Heart left ventricle (tissue), 16 donors: ENCODE measurements around the gene KIF17. TPM values are rescaled to one million over a fixed set of nuclear protein-coding genes. Genes with fewer than 3 reads are reported as not detected.

ENCODE experiments used
- ATAC-seq, 4 donors: fragments of 200-7000 bp; cut with Tn5 transposase; one replicate each; pipeline ENCODE4 v1.9.1; 2020 to 2022; ENCODE audit warnings: moderate library complexity in 4 of 4, mild to moderate bottlenecking in 3 of 4, moderate number of reproducible peaks in 1 of 4
- DNase-seq, 5 donors: peaks; one replicate each; pipeline ENCODE4 v3.0.0-alpha.2; 2020
- H3K27ac ChIP-seq, 12 donors: fragments of 200-600 bp; sonication (generic) in 4 of 12; one replicate each; pipeline versions ENCODE4 v1.5.0 to v1.8.0; 2016 to 2022; ENCODE audit warnings: mild to moderate bottlenecking in 2 of 12
- H3K27me3 ChIP-seq, 9 donors: fragments of 200-600 bp; sonication (generic) in 2 of 9; one replicate each; pipeline versions ENCODE4 v1.5.1 to v1.8.0; 2016 to 2022; ENCODE audit warnings: mild to moderate bottlenecking in 3 of 9
- H3K36me3 ChIP-seq, 9 donors: fragments of 200-600 bp; sonication (generic) in 2 of 9; one replicate each; pipeline versions ENCODE4 v1.5.0 to v1.8.0; 2018 to 2022; ENCODE audit warnings: mild to moderate bottlenecking in 2 of 9
- H3K4me1 ChIP-seq, 12 donors: fragments of 200-600 bp; sonication (generic) in 4 of 12; one replicate each; pipeline versions ENCODE4 v1.5.0 to v1.8.0; 2016 to 2022; ENCODE audit warnings: mild to moderate bottlenecking in 3 of 12
- H3K4me3 ChIP-seq, 12 donors: fragments of 200-600 bp; sonication (generic) in 4 of 12; one replicate each; pipeline versions ENCODE4 v1.5.0 to v1.8.0; 2017 to 2022; ENCODE audit warnings: mild to moderate bottlenecking in 9 of 12, moderate library complexity in 4 of 12
- H3K9me3 ChIP-seq, 12 donors: fragments of 200-600 bp; sonication (generic) in 4 of 12; one replicate each; pipeline versions ENCODE4 v1.5.0 to v1.8.0; 2016 to 2022; ENCODE audit warnings: mild to moderate bottlenecking in 1 of 12
- POLR2A ChIP-seq, 2 donors: fragments of 450-650 bp; IDR thresholded peaks; one replicate each; pipeline ENCODE4 v1.6.1; 2017; ENCODE audit warnings: antibody characterized with exemption in 2 of 2, mild to moderate bottlenecking in 2 of 2, moderate library complexity in 2 of 2
- WGBS, 4 donors: extraction: QIAGEN DNeasy Blood & Tissue Kit in 2 of 4; methylation state at CpG; one replicate each; pipeline versions ENCODE4 v1.1.5 to v1.1.7; 2013 to 2018; 5-methylcytosine and 5-hydroxymethylcytosine counted together
- intact Hi-C, 10 donors: fragments of 100-400 bp; cut with DNase I; formaldehyde crosslinking; loops; one replicate each; pipeline versions ENCODE4 v1.11.1 to v1.14.2; 2022
- polyA plus RNA-seq, 2 donors: library from polyadenylated mRNA; stranded (reverse); fragments of 200-250 nt; gene quantifications; one replicate each; pipeline ENCODE4 v1.2.3, GENCODE V29; 2013
- total RNA-seq, 9 donors: library from RNA; depleted of rRNA in 2 of 9; stranded (reverse); fragments of >200 nt in 2 of 9; fragmentation: NEBNext Ultra II Directional in 3 of 9; extraction: Animal tissue kit (Norgen Biotek cat#: 25700) in 3 of 9; gene quantifications; one replicate each; pipeline versions ENCODE4 v1.1.0 to v1.2.4, GENCODE V29; 2016 to 2023
- TF ChIP-seq, protein P1 (sequence below), 12 donors: fragments of 200-600 bp; sonication (generic) in 4 of 12; IDR thresholded peaks; one replicate each; pipeline versions ENCODE4 v1.5.0 to v1.8.0; 2018 to 2022; ENCODE audit warnings: antibody characterized with exemption in 12 of 12, mild to moderate bottlenecking in 5 of 12
- donor health status: ischemic (EF 13 %, LVEDD 7.1; RV severe dilation, severe dysfunction).
- donor health status: healthy with polysubstance abuse.
- donor health status: DM: no; HTN: yes; CAD: no.
- donor health status: DM: no; HTN: no; CAD: no.
- donor health status: ischemic (EF 25% LVEDD 6.9; RV normal size, moderate dysfunction).
- donor health status: ischemic (EF 25% LVEDD 5.7; RV mildly dilated, moderate dysfunction).
- donor health status: healthy.
- donor health status: DM: yes; HTN: yes; CAD: no.
- donor health status: ischemic (EF 35%, LVEDD 5.7; RV mildly dilated, moderate dysfunction).
- donor health status: nonischemic (EF 11% LVEDD 7.7; RV severe dilation, severe dysfunction).
- donor health status: DM: yes; HTN: yes; CAD: no.
- donor health status: PGD.
- donor health status: ischemic (EF 29% LVEDD 5.4; RV normal size, mild dysfunction).
- donor health status: nonischemic (EF 23%, LVEDD 6.1; RV moderate dilation, normal function).

The KIF17 gene
- total and polyA plus RNA-seq, 11 donors, result 1.6 to 9.3 (median 3.4) TPM

DNA sequence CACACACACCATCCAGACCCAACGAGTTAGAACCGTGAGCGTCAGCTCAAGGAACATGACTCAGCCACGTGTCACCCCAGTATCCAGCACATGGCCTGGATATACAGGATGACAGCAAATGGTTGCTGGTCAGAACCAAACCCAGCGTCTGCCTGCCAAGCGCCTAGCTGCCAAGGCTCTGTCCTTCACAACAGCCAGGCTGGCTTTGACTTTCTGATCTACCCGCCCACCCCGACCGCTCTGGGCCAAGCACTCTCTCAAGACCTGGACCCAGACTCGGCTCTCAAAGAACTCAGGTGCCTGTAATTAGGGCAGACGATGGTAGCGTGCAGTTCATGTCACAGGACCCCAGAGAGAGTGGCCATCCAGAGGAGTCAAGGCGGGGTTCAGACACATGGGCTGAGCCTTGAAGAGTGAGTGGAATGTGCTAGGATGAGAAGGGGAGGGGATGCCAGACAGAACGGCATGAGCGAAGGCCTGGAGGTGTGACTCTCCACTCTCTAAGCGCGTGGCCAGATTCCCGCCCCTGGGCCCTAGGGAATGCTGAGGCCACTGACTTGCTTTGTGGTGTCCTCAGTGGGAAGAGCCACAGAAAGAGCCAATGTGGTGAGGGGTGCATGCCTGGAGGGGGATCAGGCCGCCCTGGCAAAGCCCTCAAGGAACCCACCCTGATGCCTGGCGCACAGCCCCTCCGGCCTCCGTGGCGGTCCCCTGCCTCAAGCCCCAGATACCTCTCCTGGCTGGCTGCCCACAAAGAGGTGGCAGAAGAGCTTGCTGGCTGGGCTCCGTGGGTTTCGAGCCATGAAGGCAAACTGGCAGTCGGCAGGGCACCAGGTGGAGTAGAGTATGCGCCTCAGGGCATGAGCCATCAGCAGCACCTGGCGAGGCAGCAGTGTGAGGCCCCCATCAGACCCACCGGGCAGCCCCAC, 7.6 kb upstream of the KIF17 start:
- DNase-seq (peak in 1 of 5 donors; percentile 12), ATAC-seq (no peak)
- H3K36me3 ChIP-seq, result no peaks in the 10 kb centered on the region
- TF ChIP-seq, protein P1, sequence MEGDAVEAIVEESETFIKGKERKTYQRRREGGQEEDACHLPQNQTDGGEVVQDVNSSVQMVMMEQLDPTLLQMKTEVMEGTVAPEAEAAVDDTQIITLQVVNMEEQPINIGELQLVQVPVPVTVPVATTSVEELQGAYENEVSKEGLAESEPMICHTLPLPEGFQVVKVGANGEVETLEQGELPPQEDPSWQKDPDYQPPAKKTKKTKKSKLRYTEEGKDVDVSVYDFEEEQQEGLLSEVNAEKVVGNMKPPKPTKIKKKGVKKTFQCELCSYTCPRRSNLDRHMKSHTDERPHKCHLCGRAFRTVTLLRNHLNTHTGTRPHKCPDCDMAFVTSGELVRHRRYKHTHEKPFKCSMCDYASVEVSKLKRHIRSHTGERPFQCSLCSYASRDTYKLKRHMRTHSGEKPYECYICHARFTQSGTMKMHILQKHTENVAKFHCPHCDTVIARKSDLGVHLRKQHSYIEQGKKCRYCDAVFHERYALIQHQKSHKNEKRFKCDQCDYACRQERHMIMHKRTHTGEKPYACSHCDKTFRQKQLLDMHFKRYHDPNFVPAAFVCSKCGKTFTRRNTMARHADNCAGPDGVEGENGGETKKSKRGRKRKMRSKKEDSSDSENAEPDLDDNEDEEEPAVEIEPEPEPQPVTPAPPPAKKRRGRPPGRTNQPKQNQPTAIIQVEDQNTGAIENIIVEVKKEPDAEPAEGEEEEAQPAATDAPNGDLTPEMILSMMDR (IDR thresholded peaks at IDR 0.05), result no peak
- TF ChIP-seq POLR2A (IDR thresholded peaks at IDR 0.05), result no peak
- H3K27me3 ChIP-seq, result peaks cover 0 to 25% (median 6%) of the 10 kb centered on the region in 9 donors
- H3K9me3 ChIP-seq, result no peaks in the 10 kb centered on the region
- 76 to 81% (median 78%) methylated on average over 21 to 29 of the region's 29 CpGs for WGBS, 4 donors
- H3K4me1 ChIP-seq, result peaks cover 0 to under 1% (median 0%) of the 10 kb centered on the region in 12 donors
- no peak overlapping the region for H3K4me3 ChIP-seq
- intact Hi-C loops, result loop anchor here in 1 of 10 donors (10.0 kb wide), 1 partner anchor 211 kb away; no protein-coding TSS in a partner anchor
- H3K27ac ChIP-seq, result no peak overlapping the region

DNA sequence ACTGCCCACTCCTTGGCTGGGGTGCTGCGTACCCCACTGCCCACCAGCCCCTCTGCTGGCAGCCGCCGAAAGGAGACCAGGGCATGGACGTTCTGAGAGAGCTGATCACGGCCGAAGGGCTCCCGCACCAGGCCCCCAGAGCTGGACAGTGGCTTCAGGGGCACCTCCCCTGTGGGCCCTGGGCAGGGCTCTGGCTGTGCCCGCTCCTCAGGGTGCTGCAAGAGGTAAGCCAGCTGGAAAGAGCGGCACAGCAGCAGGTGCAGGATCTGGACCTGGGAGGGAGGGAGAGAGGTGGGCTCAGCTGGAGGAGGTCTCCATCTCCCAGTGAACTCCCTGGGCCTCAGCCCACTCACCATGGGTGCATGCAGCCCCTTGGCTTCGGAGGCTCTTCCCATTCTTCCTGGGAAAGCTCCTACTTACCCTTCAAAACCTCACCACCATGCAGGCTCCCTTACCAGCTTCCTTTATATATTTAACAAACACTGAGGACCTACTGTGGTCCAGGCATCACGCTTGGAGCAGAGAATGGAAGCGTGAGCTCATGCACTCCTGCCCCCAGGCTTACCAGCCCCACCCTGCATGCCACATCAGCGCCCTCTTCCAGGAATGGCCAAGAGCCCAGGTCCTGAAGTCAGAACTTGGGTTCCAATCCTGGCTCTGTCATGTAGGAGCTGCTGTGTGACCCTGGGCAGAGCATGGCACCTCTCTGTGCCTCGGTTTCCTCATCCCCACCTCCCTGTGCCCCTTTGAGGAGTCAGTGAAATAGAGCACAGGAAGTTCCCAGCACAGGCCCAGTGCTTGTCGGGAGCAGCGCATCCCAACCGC, 6.8 kb upstream of the KIF17 start:
- H3K36me3 ChIP-seq, result no peaks in the 10 kb centered on the region
- no peak for ATAC-seq
- no peaks in the 10 kb centered on the region for H3K4me1 ChIP-seq
- TF ChIP-seq, protein P1 (IDR thresholded peaks at IDR 0.05), result no peak
- TF ChIP-seq POLR2A (IDR thresholded peaks at IDR 0.05), result no peak
- WGBS, 4 donors, result 91 to 95% (median 93%) methylated on average over 16 to 17 of the region's 17 CpGs
- H3K27ac ChIP-seq, result no peak overlapping the region
- intact Hi-C loops, result loop anchor here in 1 of 10 donors (10.0 kb wide), 1 partner anchor 210 kb away; no protein-coding TSS in a partner anchor
- no peak overlapping the region for H3K4me3 ChIP-seq
- DNase-seq, result peak in 1 of 5 donors; percentile 13
- H3K9me3 ChIP-seq, result no peaks in the 10 kb centered on the region
- H3K27me3 ChIP-seq, result peaks cover 0 to 16% (median 5%) of the 10 kb centered on the region in 9 donors

DNA sequence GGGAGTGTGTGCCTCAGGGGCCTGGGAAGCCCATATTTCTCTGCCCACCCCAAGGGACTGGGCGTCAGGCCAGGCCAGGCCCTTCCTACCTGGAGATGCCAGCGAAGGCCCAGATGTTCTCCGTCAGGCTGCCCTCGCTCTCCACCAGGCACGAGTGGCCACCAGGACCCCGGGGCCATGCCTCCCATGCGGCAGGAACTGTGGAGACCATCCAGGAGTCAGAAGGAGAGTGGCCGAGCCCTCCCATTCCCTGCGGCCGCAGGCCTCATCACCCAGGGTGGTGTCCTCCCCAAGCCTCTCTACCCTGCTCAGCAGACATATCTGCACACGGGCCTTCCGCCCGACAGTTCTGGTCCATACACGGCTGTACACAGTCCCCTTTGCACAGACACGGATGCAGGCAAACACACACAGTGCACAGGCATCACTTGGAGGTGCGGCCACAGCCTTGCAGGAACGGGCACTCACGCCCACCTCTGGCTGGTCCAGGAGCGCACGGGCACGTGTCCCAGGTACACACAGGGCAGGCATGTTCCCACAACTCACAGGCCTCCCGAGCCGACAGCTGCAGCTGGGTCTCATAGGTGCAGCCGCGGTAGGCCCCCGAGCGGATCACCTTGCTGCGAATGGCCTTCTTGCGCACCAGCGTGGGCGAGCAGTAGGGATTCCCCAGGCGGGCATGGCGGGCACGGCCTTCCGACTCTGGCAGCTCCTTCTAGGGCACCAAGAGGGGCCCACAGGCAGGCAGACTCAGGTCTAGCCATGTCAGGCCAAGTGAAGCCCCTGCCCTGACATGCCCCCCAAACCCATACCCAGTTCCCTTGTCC, 5.9 kb upstream of the KIF17 start:
- 90 to 94% (median 93%) methylated on average over 35 of the region's 35 CpGs for WGBS, 4 donors
- peak in 2 of 5 donors; percentile 15 to 54 for DNase-seq
- H3K27ac ChIP-seq, result no peak overlapping the region

More for the DNA sequence above, 5.9 kb upstream of the KIF17 start:
- H3K4me1 ChIP-seq, result no peaks in the 10 kb centered on the region
- H3K4me3 ChIP-seq, result no peak overlapping the region
- ATAC-seq, result peak in 1 of 4 donors; percentile 14
- intact Hi-C loops, result loop anchor here in 1 of 10 donors (10.0 kb wide), 1 partner anchor 209 kb away; no protein-coding TSS in a partner anchor
- no peak for TF ChIP-seq POLR2A (IDR thresholded peaks at IDR 0.05)
- TF ChIP-seq, protein P1 (IDR thresholded peaks at IDR 0.05), result no peak
- no peaks in the 10 kb centered on the region for H3K36me3 ChIP-seq
- H3K27me3 ChIP-seq, result peaks cover 0 to 11% (median 3%) of the 10 kb centered on the region in 9 donors
- H3K9me3 ChIP-seq, result no peaks in the 10 kb centered on the region
